ENCODE results near the gene PHLDB2. TPM values are rescaled to one million over a fixed set of nuclear protein-coding genes. Genes with fewer than 3 reads are reported as not detected.

The PHLDB2 gene
- total and polyA plus RNA-seq, 2 of the 4 experiments (the other 2 are of a cell fraction), result 10.6 to 28.7 TPM

DNA sequence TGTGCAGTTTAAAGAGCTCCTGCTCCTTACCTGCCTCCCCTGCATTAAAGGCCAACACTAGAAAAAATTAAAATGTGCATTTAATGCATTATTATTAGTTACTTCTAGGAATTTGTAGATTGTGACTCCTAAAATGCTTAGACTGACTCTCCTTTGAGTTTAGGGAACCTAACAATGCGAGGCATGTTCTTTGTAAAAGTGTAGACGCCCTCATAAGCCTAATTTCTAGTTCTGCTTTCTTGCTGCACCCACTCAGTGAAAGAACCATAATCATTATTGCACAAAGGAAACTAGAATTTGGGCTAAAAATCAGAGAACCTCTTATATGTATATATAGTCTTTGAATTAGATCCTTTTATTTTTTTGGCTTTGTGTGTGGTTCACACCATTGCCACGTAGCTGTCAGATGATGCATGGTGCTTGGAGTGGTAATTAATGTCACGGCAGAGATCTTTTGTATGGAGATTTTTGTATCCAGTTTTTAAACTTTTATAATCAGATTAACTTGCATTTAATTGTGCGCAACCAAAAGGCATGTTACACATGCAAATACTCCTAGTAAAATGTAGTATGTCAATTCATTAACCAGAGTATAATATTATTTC lies 120.5 kb downstream of the PHLDB2 start:
- in situ Hi-C loops (cut with MboI; ENCODE audit: low sequenced_read_pairs), result no loop called here
- intact Hi-C loops (cut with micrococcal nuclease), result no loop called here
- CTCF ChIA-PET, result interaction anchor here (0.9 to 2.6 kb wide), 6 partner anchors 9 to 264 kb away, joined by 3 to 11 read pairs (median 4); no protein-coding TSS in a partner anchor
- Histone ChIP-seq H3K36me3 (ENCODE audit: control insufficient read depth, insufficient read depth, low read length) (no peaks in the 10 kb centered on the region), H3K9me3 (ENCODE audit: control insufficient read depth, insufficient read depth, low read length) (no peaks in the 10 kb centered on the region), H3K4me1 (ENCODE audit: control insufficient read depth, insufficient read depth, low read length) (peaks cover 4% of the 10 kb centered on the region; the same call in 1 of the 2 replicates), H3K27me3 (ENCODE audit: control insufficient read depth, insufficient read depth, low read length) (no peaks in the 10 kb centered on the region), H3K23ac (ENCODE audit: low read depth, low read length) (peak overlapping the region; percentile 65; the same call in 1 of the 2 replicates), H3K9me1 (ENCODE audit: insufficient read depth, low read length) (no peaks in the 10 kb centered on the region), H3K18ac (ENCODE audit: low read depth, low read length) (no peak overlapping the region), H4K91ac (ENCODE audit: insufficient read depth, low read depth, low read length) (peak overlapping the region; percentile 48; the same call in 1 of the 2 replicates), H3K27ac (ENCODE audit: insufficient read depth, low read length) (peak overlapping the region; percentile 85), H2BK15ac (ENCODE audit: low read depth, low read length) (no peak overlapping the region), H3K4ac (ENCODE audit: low read depth, low read length) (peak overlapping the region; percentile 86; the same call in 1 of the 2 replicates), H3K4me3 (ENCODE audit: insufficient read depth, low read depth, low read length) (peak overlapping the region; percentile 80), H2AK9ac (replicated peaks; ENCODE audit: low read depth, low read length, poor library complexity) (peak overlapping the region; percentile 73), H3K9ac (ENCODE audit: low read depth, low read length) (peak overlapping the region; percentile 78), H4K8ac (ENCODE audit: low read depth in 2 of 2, low read length in 2 of 2) (peak overlapping the region; percentile 40 to 91; a peak in 3 of 4 replicates), H2BK20ac (ENCODE audit: low read depth, low read length) (no peak overlapping the region), H3K4me2 (ENCODE audit: low read depth, low read length) (peak overlapping the region; percentile 96), H2BK120ac (ENCODE audit: low read depth, low read length) (no peak overlapping the region), H2AK5ac (ENCODE audit: low read depth, low read length) (no peak overlapping the region), H2AFZ (replicated peaks; ENCODE audit: low read length, poor library complexity) (peak overlapping the region; percentile 96), H4K5ac (ENCODE audit: low read depth, low read length) (no peak overlapping the region), H3K79me1 (ENCODE audit: low read depth in 1 of 2, low read length in 2 of 2) (peaks cover 17 to 23% of the 10 kb centered on the region in 2 experiments), H3K56ac (ENCODE audit: extremely low read depth, insufficient read depth, low read length) (peak overlapping the region; percentile 67; the same call in 1 of the 2 replicates), H2BK5ac (ENCODE audit: low read depth, low read length, poor library complexity, severe bottlenecking) (peak overlapping the region; percentile 83), H3K14ac (replicated peaks; ENCODE audit: low read depth, low read length) (peak overlapping the region; percentile 63; the same call in 1 of the 2 replicates), H4K20me1 (ENCODE audit: insufficient read depth, low read length) (no peaks in the 10 kb centered on the region)
- POLR2A ChIA-PET (ENCODE audit: unreplicated experiment), result no interaction called here
- ATAC-seq (ENCODE audit: low read depth) (no peak), DNase-seq (no peak)
- BruUV-seq (replicated peaks), result no TSS peak
- dilution Hi-C loops (cut with HindIII; ENCODE audit: low sequenced_read_pairs, unreplicated experiment), result no loop called here
- WGBS, 2 experiments (ENCODE audit: extremely low coverage in 2 of 2, insufficient read length in 1 of 2), result no CpG with 5 or more reads among the region's 5 CpGs
- TF ChIP-seq CTCF (conservative IDR thresholded peaks at IDR 0.05; ENCODE audit: low read depth, low read length), result no peak
- TF ChIP-seq FOS (IDR thresholded peaks at IDR 0.05; ENCODE audit: low read depth, low read length), result no peak
- TF ChIP-seq BHLHE40 (IDR thresholded peaks at IDR 0.05; ENCODE audit: low read depth, low read length), result no peak
- TF ChIP-seq USF2 (IDR thresholded peaks at IDR 0.05; ENCODE audit: low read depth, low read length), result no peak
- TF ChIP-seq RFX5 (IDR thresholded peaks at IDR 0.05; ENCODE audit: low read depth, low read length), result no peak
- TF ChIP-seq MAFK (IDR thresholded peaks at IDR 0.05; ENCODE audit: low read depth, low read length), result no peak
- TF ChIP-seq ELK1 (IDR thresholded peaks at IDR 0.05; ENCODE audit: borderline replicate concordance, low read depth, low read length), result no peak
- no peak for TF ChIP-seq MXI1 (IDR thresholded peaks at IDR 0.05; ENCODE audit: borderline replicate concordance, low read depth, low read length)
- TF ChIP-seq RCOR1 (IDR thresholded peaks at IDR 0.05; ENCODE audit: insufficient replicate concordance, low read length), result no peak
- no peak for TF ChIP-seq POLR2A (IDR thresholded peaks at IDR 0.05; ENCODE audit: low read depth, low read length)
- TF ChIP-seq SMC3 (IDR thresholded peaks at IDR 0.05; ENCODE audit: low read depth, low read length), result no peak
- TF ChIP-seq NFE2L2 (IDR thresholded peaks at IDR 0.05; ENCODE audit: low read depth, low read length), result no peak

All from IMR-90 (cell line).